Measurements from ENCODE around the gene PRR20A. TPM values are rescaled to one million over a fixed set of nuclear protein-coding genes. Genes with fewer than 3 reads are reported as not detected.
"Not testable (repeated sequence)": the region's sequence is repeated elsewhere in the genome, so short reads cannot be mapped to it uniquely, and the experiment has no call there.

PRR20A gene
- total RNA-seq = not detected

DNA sequence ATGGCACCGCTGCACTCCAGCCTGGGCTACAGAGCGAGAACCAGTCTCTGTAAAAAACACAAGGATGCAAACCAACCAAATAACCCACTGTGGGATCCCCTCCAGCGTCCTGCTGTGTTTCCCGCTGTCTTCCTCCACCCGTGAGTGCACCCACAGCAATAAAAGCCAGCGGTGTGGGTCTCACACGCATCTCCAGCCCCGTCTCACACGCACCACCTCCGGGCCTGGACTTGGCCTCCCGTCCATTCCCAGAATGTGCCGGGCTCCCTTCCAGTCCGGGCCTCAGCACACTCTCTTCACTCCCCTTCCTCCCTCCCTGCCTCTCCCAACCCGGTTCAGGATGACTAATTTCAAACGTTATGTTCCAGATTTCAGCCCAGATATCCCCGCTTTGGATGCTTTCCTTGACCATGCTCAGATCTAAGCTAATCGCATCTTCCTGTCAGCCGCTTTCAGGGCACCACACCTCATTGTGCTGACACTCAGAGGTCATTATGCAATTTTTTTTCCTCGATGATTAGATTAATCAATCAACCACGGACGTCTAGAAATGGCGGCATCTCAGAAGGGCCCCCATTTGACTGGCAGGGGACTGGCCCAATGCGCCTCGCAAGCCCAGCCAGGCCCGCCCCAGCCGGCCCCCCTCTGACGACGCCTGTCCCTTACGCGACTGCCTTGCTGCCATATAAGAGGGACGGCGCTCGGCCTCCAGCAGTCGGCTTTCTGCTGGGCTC lies at the start of gene PRR20A:
Gene PRR20A, plus strand, starts transcription at position 684 of the 734 bp plus-strand sequence. CDS start 387 bp downstream, outside the sequence.
- not testable (repeated sequence) for H3K4me3 Mint-ChIP-seq; H3K27me3 Mint-ChIP-seq (ENCODE audit: low read depth); H3K4me1 Mint-ChIP-seq (ENCODE audit: low read depth); DNase-seq; H3K9me3 Mint-ChIP-seq; ATAC-seq (replicated peaks in 1 of 2); H3K36me3 Mint-ChIP-seq (ENCODE audit: insufficient read depth in 2 of 2); H3K27ac Mint-ChIP-seq

DNA sequence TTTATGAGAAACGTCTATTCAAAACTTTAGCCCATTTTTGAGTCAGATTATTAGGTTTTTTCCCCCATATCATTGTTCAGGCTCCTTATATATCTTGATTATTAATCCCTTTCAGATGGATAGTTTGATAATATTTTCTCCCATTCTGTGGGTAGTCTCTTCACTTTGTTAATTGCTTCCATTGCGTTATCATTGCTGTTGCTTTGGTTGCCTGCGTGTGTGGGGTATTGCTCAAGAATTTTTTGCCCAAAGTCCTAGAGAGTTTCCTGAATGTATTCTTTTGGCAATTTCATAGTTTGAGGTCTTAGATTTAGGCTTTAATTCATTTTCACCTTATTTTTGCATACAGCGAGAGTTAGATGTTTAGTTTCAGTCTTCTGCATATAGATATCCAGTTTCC lies 25.8 kb upstream of the PRR20A start:
- Mint-ChIP-seq H3K4me1 (ENCODE audit: low read depth) (no peaks in the 10 kb centered on the region), H3K27ac (no peak overlapping the region), H3K9me3 (peaks cover 8 to 15% of the 10 kb centered on the region in 2 donors), H3K27me3 (ENCODE audit: low read depth) (no peaks in the 10 kb centered on the region), H3K36me3 (ENCODE audit: insufficient read depth in 2 of 2) (peaks cover 0 to 3% of the 10 kb centered on the region in 2 donors), H3K4me3 (no peak overlapping the region)
- DNase-seq = no peak
- ATAC-seq (replicated peaks in 1 of 2) = no peak

DNA sequence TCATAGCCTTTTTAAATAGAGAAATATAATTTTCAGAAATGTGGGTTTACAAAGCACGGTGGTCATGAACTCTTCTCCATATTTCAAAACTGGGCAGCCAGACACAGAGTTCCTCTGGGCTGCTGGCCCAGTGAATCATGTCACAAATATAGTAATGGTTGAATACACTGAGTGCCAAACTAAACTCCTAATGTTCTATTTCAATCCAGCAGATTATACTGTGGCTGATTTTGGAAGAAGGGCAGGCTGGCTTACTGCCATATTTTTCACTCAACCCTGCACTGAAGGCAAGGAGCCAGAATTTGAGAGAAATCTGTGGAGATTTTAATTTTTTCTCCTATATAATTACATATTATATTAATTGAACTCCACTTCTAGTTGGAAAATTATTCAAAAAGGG lies 17.0 kb upstream of the PRR20A start:
- Mint-ChIP-seq H3K27me3 (ENCODE audit: low read depth) (no peaks in the 10 kb centered on the region), H3K27ac (no peak overlapping the region), H3K36me3 (ENCODE audit: insufficient read depth in 2 of 2) (no peaks in the 10 kb centered on the region), H3K4me1 (ENCODE audit: low read depth) (no peaks in the 10 kb centered on the region), H3K9me3 (peaks cover 2 to 5% of the 10 kb centered on the region in 2 donors), H3K4me3 (no peak overlapping the region)
- ATAC-seq (replicated peaks in 1 of 2) (no peak), DNase-seq (no peak)

DNA sequence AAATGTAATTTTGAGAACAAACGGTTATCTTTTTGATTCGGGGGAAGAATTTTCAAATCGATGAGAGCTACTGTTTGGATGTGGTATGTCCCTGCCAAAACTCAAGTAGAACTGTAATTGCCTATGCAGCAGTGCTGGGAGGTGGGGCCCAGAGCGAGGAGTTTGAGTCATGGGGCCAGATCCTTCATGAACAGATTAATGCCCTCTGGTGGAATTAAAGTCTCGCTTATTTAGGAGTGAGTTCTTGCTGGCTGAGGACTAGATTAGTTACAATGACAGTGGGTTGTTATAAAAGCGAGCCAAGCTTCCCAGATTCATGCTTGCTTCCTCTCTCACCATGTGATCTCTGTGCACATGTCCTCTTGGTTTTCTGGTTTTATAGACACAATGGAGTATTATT lies 11.8 kb upstream of the PRR20A start:
- DNase-seq (no peak), ATAC-seq (replicated peaks in 1 of 2) (no peak)
- Mint-ChIP-seq H3K27ac (no peak overlapping the region), H3K4me3 (no peak overlapping the region), H3K27me3 (ENCODE audit: low read depth) (no peaks in the 10 kb centered on the region), H3K36me3 (ENCODE audit: insufficient read depth in 2 of 2) (no peaks in the 10 kb centered on the region), H3K9me3 (peaks cover 0 to 1% of the 10 kb centered on the region in 2 donors), H3K4me1 (ENCODE audit: low read depth) (no peaks in the 10 kb centered on the region)

DNA sequence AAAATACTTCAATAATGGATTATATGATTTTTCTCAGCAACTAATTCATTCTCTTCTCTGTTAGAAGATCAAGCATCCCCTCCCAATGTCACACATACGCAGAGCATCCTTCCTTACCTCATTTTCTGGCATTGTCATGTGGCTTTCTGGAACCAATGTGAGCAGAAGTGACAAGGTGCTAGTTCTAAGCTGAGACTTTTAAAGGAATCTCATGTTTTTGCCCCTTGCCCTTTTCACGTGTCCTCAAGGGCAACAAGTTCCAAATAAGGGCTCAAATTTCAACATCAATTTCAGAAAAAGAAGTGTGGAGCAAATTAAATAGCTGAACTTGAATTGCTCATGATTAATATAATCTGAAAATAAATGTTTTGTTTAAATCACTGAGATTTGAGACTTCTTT lies 4.6 kb upstream of the PRR20A start:
- no peak overlapping the region for H3K27ac Mint-ChIP-seq
- peaks cover 2 to 4% of the 10 kb centered on the region in 2 donors for H3K9me3 Mint-ChIP-seq
- H3K27me3 Mint-ChIP-seq (ENCODE audit: low read depth) = no peaks in the 10 kb centered on the region
- H3K4me1 Mint-ChIP-seq (ENCODE audit: low read depth) = no peaks in the 10 kb centered on the region
- DNase-seq = no peak
- H3K36me3 Mint-ChIP-seq (ENCODE audit: insufficient read depth in 2 of 2) = no peaks in the 10 kb centered on the region
- no peak overlapping the region for H3K4me3 Mint-ChIP-seq
- no peak for ATAC-seq (replicated peaks in 1 of 2)

DNA sequence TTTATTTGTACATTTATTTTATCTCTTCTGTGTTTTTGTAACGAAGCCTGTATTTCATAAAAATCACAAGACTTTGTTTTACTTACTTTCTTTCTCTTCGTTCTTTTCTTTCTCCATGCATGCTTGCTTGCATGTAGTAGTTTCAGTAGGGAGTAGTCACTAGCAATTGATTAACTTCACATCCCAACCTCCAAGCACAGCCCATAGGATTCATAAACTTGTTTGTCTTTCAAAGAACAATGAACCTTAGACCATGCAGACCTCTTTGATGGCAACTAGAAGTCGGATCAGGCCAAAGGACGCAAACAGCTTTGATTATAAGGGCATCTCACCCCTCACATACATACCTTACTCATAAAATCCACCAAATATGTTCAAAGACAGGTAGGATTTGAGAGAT lies 3.1 kb upstream of the PRR20A start:
- no peaks in the 10 kb centered on the region for H3K4me1 Mint-ChIP-seq (ENCODE audit: low read depth)
- H3K27me3 Mint-ChIP-seq (ENCODE audit: low read depth) = no peaks in the 10 kb centered on the region
- no peak overlapping the region for H3K4me3 Mint-ChIP-seq
- no peak for DNase-seq
- no peak overlapping the region for H3K27ac Mint-ChIP-seq
- H3K9me3 Mint-ChIP-seq = peaks cover 2 to 4% of the 10 kb centered on the region in 2 donors
- ATAC-seq (replicated peaks in 1 of 2) = no peak
- no peaks in the 10 kb centered on the region for H3K36me3 Mint-ChIP-seq (ENCODE audit: insufficient read depth in 2 of 2)

DNA sequence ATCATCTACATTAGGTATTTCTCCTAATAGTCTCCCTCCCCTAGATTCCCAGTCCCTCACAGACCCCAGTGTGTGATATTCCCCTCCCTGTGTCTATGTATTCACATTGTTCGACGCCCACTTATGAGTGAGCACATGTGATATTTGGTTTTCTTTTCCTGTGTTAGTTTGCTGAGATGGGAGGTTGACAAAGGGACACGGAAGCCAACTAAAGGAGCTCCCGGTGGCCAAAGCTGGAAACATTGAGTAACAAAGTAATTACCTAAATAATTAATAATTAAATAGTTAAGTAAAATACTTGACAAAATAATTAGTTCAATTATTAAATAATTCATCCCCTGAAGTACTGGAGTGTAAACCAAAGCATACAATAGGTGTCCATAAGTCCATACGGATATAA lies 1.7 kb upstream of the PRR20A start:
- peaks cover 2 to 4% of the 10 kb centered on the region in 2 donors for H3K9me3 Mint-ChIP-seq
- H3K4me1 Mint-ChIP-seq (ENCODE audit: low read depth) = no peaks in the 10 kb centered on the region
- DNase-seq (no peak), ATAC-seq (replicated peaks in 1 of 2) (no peak)
- H3K27ac Mint-ChIP-seq = no peak overlapping the region
- H3K36me3 Mint-ChIP-seq (ENCODE audit: insufficient read depth in 2 of 2) = no peaks in the 10 kb centered on the region
- H3K4me3 Mint-ChIP-seq = no peak overlapping the region
- H3K27me3 Mint-ChIP-seq (ENCODE audit: low read depth) = no peaks in the 10 kb centered on the region

DNA sequence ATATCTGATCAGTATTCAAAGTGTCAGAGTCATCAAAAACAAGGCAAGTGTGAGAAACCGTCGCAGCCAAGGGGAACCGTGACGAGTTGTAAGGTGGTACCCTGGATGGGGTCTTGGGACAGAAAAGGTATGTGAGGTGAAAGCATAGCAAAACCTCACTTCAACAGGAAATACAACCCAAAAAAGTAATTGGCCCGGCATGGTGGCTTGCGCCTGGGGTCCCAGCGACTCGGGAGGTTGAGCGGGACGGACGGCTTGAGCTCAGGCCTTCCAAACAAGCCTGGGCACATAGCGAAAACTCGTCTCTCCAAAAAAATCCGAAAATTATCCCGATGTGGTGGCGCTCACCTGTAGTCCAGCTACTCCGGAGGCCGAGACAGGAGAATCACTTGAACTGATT lies 937 bp upstream of the PRR20A start:
- ATAC-seq (replicated peaks in 1 of 2) = not testable (repeated sequence)

DNA sequence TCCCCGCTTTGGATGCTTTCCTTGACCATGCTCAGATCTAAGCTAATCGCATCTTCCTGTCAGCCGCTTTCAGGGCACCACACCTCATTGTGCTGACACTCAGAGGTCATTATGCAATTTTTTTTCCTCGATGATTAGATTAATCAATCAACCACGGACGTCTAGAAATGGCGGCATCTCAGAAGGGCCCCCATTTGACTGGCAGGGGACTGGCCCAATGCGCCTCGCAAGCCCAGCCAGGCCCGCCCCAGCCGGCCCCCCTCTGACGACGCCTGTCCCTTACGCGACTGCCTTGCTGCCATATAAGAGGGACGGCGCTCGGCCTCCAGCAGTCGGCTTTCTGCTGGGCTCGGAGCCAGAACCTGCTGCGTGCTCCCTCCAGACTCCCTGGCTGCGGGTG lies 6.5 kb downstream of the PRR20A start, which contains the start of gene PRR20B:
Gene PRR20B, plus strand, starts transcription at position 301 of the 400 bp plus-strand sequence. CDS start 387 bp downstream, outside the sequence.
- H3K36me3 Mint-ChIP-seq (ENCODE audit: insufficient read depth in 2 of 2); H3K27me3 Mint-ChIP-seq (ENCODE audit: low read depth); H3K27ac Mint-ChIP-seq; ATAC-seq (replicated peaks in 1 of 2); H3K4me3 Mint-ChIP-seq; H3K4me1 Mint-ChIP-seq (ENCODE audit: low read depth); H3K9me3 Mint-ChIP-seq; DNase-seq: not testable (repeated sequence)

More for the DNA sequence above, 937 bp upstream of the PRR20A start:
- H3K27ac Mint-ChIP-seq; H3K9me3 Mint-ChIP-seq; DNase-seq; H3K27me3 Mint-ChIP-seq (ENCODE audit: low read depth); H3K4me3 Mint-ChIP-seq; H3K36me3 Mint-ChIP-seq (ENCODE audit: insufficient read depth in 2 of 2); H3K4me1 Mint-ChIP-seq (ENCODE audit: low read depth): not testable (repeated sequence)

DNA sequence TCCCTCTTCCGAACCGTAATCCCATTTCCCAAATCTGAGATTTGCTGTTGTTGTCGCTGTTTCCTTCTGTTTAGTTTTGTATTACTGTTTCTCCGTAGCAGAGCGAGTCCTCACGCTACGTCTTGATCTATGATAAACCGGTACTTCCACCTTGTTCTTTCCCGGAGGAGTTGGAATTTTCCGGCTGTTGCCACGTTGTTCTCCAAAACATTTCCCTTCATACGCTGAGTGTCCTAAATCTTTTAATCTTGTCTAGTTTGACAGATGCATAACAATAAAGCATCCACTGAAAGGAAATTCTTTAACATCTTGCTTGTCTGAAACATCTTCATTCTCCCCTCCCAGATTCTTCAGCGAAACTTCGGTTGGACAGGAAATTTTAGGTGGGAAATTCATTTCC lies 7.4 kb downstream of the PRR20A start:
- H3K36me3 Mint-ChIP-seq (ENCODE audit: insufficient read depth in 2 of 2); H3K4me3 Mint-ChIP-seq; H3K27me3 Mint-ChIP-seq (ENCODE audit: low read depth); H3K27ac Mint-ChIP-seq; ATAC-seq (replicated peaks in 1 of 2); H3K4me1 Mint-ChIP-seq (ENCODE audit: low read depth); H3K9me3 Mint-ChIP-seq; DNase-seq: not testable (repeated sequence)

DNA sequence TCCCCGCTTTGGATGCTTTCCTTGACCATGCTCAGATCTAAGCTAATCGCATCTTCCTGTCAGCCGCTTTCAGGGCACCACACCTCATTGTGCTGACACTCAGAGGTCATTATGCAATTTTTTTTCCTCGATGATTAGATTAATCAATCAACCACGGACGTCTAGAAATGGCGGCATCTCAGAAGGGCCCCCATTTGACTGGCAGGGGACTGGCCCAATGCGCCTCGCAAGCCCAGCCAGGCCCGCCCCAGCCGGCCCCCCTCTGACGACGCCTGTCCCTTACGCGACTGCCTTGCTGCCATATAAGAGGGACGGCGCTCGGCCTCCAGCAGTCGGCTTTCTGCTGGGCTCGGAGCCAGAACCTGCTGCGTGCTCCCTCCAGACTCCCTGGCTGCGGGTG lies 13.0 kb downstream of the PRR20A start, which contains the start of gene PRR20C:
Gene PRR20C, plus strand, starts transcription at position 301 of the 400 bp plus-strand sequence. CDS start 387 bp downstream, outside the sequence.
- not testable (repeated sequence) for H3K4me3 Mint-ChIP-seq; ATAC-seq (replicated peaks in 1 of 2); H3K36me3 Mint-ChIP-seq (ENCODE audit: insufficient read depth in 2 of 2); H3K27me3 Mint-ChIP-seq (ENCODE audit: low read depth); H3K4me1 Mint-ChIP-seq (ENCODE audit: low read depth); H3K9me3 Mint-ChIP-seq; H3K27ac Mint-ChIP-seq; DNase-seq

DNA sequence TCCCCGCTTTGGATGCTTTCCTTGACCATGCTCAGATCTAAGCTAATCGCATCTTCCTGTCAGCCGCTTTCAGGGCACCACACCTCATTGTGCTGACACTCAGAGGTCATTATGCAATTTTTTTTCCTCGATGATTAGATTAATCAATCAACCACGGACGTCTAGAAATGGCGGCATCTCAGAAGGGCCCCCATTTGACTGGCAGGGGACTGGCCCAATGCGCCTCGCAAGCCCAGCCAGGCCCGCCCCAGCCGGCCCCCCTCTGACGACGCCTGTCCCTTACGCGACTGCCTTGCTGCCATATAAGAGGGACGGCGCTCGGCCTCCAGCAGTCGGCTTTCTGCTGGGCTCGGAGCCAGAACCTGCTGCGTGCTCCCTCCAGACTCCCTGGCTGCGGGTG lies 19.6 kb downstream of the PRR20A start, which contains the start of gene PRR20D:
Gene PRR20D, plus strand, starts transcription at position 301 of the 400 bp plus-strand sequence. CDS start 387 bp downstream, outside the sequence.
- not testable (repeated sequence) for ATAC-seq (replicated peaks in 1 of 2); DNase-seq; H3K27ac Mint-ChIP-seq; H3K27me3 Mint-ChIP-seq (ENCODE audit: low read depth); H3K36me3 Mint-ChIP-seq (ENCODE audit: insufficient read depth in 2 of 2); H3K4me1 Mint-ChIP-seq (ENCODE audit: low read depth); H3K4me3 Mint-ChIP-seq; H3K9me3 Mint-ChIP-seq

DNA sequence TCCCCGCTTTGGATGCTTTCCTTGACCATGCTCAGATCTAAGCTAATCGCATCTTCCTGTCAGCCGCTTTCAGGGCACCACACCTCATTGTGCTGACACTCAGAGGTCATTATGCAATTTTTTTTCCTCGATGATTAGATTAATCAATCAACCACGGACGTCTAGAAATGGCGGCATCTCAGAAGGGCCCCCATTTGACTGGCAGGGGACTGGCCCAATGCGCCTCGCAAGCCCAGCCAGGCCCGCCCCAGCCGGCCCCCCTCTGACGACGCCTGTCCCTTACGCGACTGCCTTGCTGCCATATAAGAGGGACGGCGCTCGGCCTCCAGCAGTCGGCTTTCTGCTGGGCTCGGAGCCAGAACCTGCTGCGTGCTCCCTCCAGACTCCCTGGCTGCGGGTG lies 26.2 kb downstream of the PRR20A start, which contains the start of gene PRR20E:
Gene PRR20E, plus strand, starts transcription at position 301 of the 400 bp plus-strand sequence. CDS start 387 bp downstream, outside the sequence.
- H3K4me3 Mint-ChIP-seq; H3K9me3 Mint-ChIP-seq; H3K4me1 Mint-ChIP-seq (ENCODE audit: low read depth); H3K36me3 Mint-ChIP-seq (ENCODE audit: insufficient read depth in 2 of 2); DNase-seq; H3K27ac Mint-ChIP-seq; H3K27me3 Mint-ChIP-seq (ENCODE audit: low read depth); ATAC-seq (replicated peaks in 1 of 2): not testable (repeated sequence)

All from activated T-cell treated with anti-CD3 and anti-CD28 coated beads, Interleukin-2, amount 50 U/mL, for 72 hours (primary cell).